Gastroesophageal sphincter (tissue), 3 donors: ENCODE data around the gene PHC2.

ENCODE experiments used
- POLR2A ChIP-seq, 2 donors: fragments of 450-650 bp; IDR thresholded peaks; one replicate each; pipeline ENCODE4 v1.6.1; 2017; ENCODE audit warnings: antibody characterized with exemption in 2 of 2, mild to moderate bottlenecking in 2 of 2, moderate library complexity in 1 of 2
- TF ChIP-seq, protein P1 (sequence below), 4 experiments: fragments of 200-600 bp in 2 of 4; fragments of 450-650 bp in 2 of 4; sonication (generic) in 1 of 4; IDR thresholded peaks; one replicate each; pipeline ENCODE4 v1.5.1; 2017 to 2019; ENCODE audit warnings: antibody characterized with exemption in 4 of 4, mild to moderate bottlenecking in 2 of 4, moderate library complexity in 2 of 4

- TF ChIP-seq, protein P1, sequence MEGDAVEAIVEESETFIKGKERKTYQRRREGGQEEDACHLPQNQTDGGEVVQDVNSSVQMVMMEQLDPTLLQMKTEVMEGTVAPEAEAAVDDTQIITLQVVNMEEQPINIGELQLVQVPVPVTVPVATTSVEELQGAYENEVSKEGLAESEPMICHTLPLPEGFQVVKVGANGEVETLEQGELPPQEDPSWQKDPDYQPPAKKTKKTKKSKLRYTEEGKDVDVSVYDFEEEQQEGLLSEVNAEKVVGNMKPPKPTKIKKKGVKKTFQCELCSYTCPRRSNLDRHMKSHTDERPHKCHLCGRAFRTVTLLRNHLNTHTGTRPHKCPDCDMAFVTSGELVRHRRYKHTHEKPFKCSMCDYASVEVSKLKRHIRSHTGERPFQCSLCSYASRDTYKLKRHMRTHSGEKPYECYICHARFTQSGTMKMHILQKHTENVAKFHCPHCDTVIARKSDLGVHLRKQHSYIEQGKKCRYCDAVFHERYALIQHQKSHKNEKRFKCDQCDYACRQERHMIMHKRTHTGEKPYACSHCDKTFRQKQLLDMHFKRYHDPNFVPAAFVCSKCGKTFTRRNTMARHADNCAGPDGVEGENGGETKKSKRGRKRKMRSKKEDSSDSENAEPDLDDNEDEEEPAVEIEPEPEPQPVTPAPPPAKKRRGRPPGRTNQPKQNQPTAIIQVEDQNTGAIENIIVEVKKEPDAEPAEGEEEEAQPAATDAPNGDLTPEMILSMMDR (IDR thresholded peaks at IDR 0.05), result no peak
- TF ChIP-seq POLR2A (IDR thresholded peaks at IDR 0.05), result no peak
Measured at GRCh38 chr1:33407352-33408092, 23.4 kb downstream of the PHC2 start.
